ENCODE data around the gene ITGA1.
"Not testable (repeated sequence)": the region's sequence is repeated elsewhere in the genome, so short reads cannot be mapped to it uniquely, and the experiment has no call there.

ITGA1 gene

GRCh38 chr5:52834320-52834719 lies 46.6 kb downstream of the ITGA1 start:
- no peak for DNase-seq

GRCh38 chr5:52837068-52837467 lies 49.4 kb downstream of the ITGA1 start:
- no peak for DNase-seq

- no peak for DNase-seq
Observed at GRCh38 chr5:52837591-52838001, 49.9 kb downstream of the ITGA1 start.

GRCh38 chr5:52838326-52839015 lies 50.8 kb downstream of the ITGA1 start:
- DNase-seq = no peak

- DNase-seq = no peak
Observed at GRCh38 chr5:52839285-52839684, 51.6 kb downstream of the ITGA1 start.

- DNase-seq = no peak
Observed at GRCh38 chr5:52840277-52841050, 52.7 kb downstream of the ITGA1 start.

GRCh38 chr5:52841114-52841513 lies 53.4 kb downstream of the ITGA1 start:
- DNase-seq = no peak

GRCh38 chr5:52842111-52842510 lies 54.4 kb downstream of the ITGA1 start:
- DNase-seq = no peak

- no peak for DNase-seq
Observed at GRCh38 chr5:52844885-52845284, 57.2 kb downstream of the ITGA1 start.

- DNase-seq = no peak
Observed at GRCh38 chr5:52846182-52846842, 58.6 kb downstream of the ITGA1 start.

- not testable (repeated sequence) for DNase-seq
Observed at GRCh38 chr5:52848688-52849087, 61.0 kb downstream of the ITGA1 start.

- DNase-seq = no peak
Observed at GRCh38 chr5:52849544-52849943, 61.8 kb downstream of the ITGA1 start.

GRCh38 chr5:52853650-52854049 lies 65.9 kb downstream of the ITGA1 start:
- DNase-seq = no peak

GRCh38 chr5:52854301-52854700 lies 66.6 kb downstream of the ITGA1 start:
- DNase-seq = no peak

- no peak for DNase-seq
Observed at GRCh38 chr5:52854949-52855348, 67.2 kb downstream of the ITGA1 start.

- DNase-seq = no peak
Observed at GRCh38 chr5:52856564-52856963, 68.8 kb downstream of the ITGA1 start.

- DNase-seq = no peak
Observed at GRCh38 chr5:52859628-52860027, 71.9 kb downstream of the ITGA1 start.

GRCh38 chr5:52861368-52861767 lies 73.7 kb downstream of the ITGA1 start:
- no peak for DNase-seq

- no peak for DNase-seq
Observed at GRCh38 chr5:52863715-52864290, 76.1 kb downstream of the ITGA1 start.

GRCh38 chr5:52864371-52864770 lies 76.7 kb downstream of the ITGA1 start:
- DNase-seq = no peak

- no peak for DNase-seq
Observed at GRCh38 chr5:52864884-52865283, 77.2 kb downstream of the ITGA1 start.

- DNase-seq = not testable (repeated sequence)
Observed at GRCh38 chr5:52865991-52866390, 78.3 kb downstream of the ITGA1 start.

GRCh38 chr5:52867809-52868208 lies 80.1 kb downstream of the ITGA1 start:
- no peak for DNase-seq

- DNase-seq = no peak
Observed at GRCh38 chr5:52868417-52868816, 80.7 kb downstream of the ITGA1 start.

Measured in NCI-H524 (cell line).